H1 (cell line): ENCODE results near the gene FMNL1. TPM values are rescaled to one million over a fixed set of nuclear protein-coding genes. Genes with fewer than 3 reads are reported as not detected.

ENCODE experiments used
- CEBPB ChIP-seq: IDR thresholded peaks from 2 replicates; pipeline ENCODE4 v1.6.1; 2012; ENCODE audit warnings: low read depth, low read length
- CHD7 ChIP-seq: fragments of 300-600 bp; sonication (generic); IDR thresholded peaks from 2 replicates; pipeline ENCODE4 v1.7.1; 2012; ENCODE audit warnings: low read length, moderate library complexity, mild to moderate bottlenecking, inconsistent platforms; ENCODE audit not compliant: insufficient replicate concordance
- RXRA ChIP-seq: IDR thresholded peaks from 2 replicates; pipeline ENCODE4 v1.6.1; 2011; ENCODE audit warnings: low read depth, mild to moderate bottlenecking, low read length, moderate library complexity; ENCODE audit not compliant: insufficient read depth
- polyA plus RNA-seq, 7 experiments: library from polyadenylated mRNA; depleted of rRNA in 3 of 7; stranded (reverse) in 5 of 7; unstranded in 2 of 7; fragments of >200 nt in 5 of 7; fragments of 200-250 nt in 2 of 7; gene quantifications; 1 replicate in 5 of 7; 2 replicates in 1 of 7; 4 replicates in 1 of 7; pipeline versions ENCODE4 v1.2.1 to v1.2.3, GENCODE V29; 2011 to 2013; ENCODE audit warnings: missing spikeins in 2 of 7, mixed read lengths in 2 of 7
- total RNA-seq: library from RNA; stranded (reverse); fragmentation: NEBNext Ultra II Directional; extraction: Animal tissue kit (Norgen Biotek cat#: 25700); gene quantifications from 2 replicates; pipeline ENCODE4 v1.2.1, GENCODE V29; 2021

Gene FMNL1
- total and polyA plus RNA-seq, 2 of the 8 experiments (the other 6 are each of a cell fraction or from before 2014, with no cell fraction given), result 2.5 to 8.6 TPM

GRCh38 chr17:45234641-45235415, 13.1 kb downstream of the FMNL1 start (continued):
- no peak for TF ChIP-seq CHD7
- no peak for TF ChIP-seq RXRA
- no peak for TF ChIP-seq CEBPB
